ENCODE data around the gene E2F4.
A peak's percentile ranks its signal among the peaks of the same experiment; 100 is the strongest.

The E2F4 gene

GRCh38 chr16:67191995-67192681 is at the start of gene E2F4:
Gene E2F4, plus strand, starts transcription at chr16:67192155. Its CDS starts 73 bp downstream, at chr16:67192228.
- peak; percentile 93 for DNase-seq (ENCODE audit: low spot score)

GRCh38 chr16:67142342-67142741 is 49.6 kb upstream of the E2F4 start:
- DNase-seq (ENCODE audit: low spot score) = no peak

- no peak for DNase-seq (ENCODE audit: low spot score)
Measured at GRCh38 chr16:67144943-67145342, 47.0 kb upstream of the E2F4 start.

GRCh38 chr16:67145746-67146145 is 46.2 kb upstream of the E2F4 start:
- no peak for DNase-seq (ENCODE audit: low spot score)

- DNase-seq (ENCODE audit: low spot score) = no peak
Measured at GRCh38 chr16:67146523-67147357, 45.2 kb upstream of the E2F4 start.

- no peak for DNase-seq (ENCODE audit: low spot score)
Measured at GRCh38 chr16:67147437-67148140, 44.4 kb upstream of the E2F4 start.

- no peak for DNase-seq (ENCODE audit: low spot score)
Measured at GRCh38 chr16:67148221-67148620, 43.7 kb upstream of the E2F4 start.

GRCh38 chr16:67148656-67149275 is 43.2 kb upstream of the E2F4 start:
- no peak for DNase-seq (ENCODE audit: low spot score)

GRCh38 chr16:67149276-67150046 is 42.5 kb upstream of the E2F4 start:
- DNase-seq (ENCODE audit: low spot score) = no peak

- DNase-seq (ENCODE audit: low spot score) = no peak
Measured at GRCh38 chr16:67150047-67150832, 41.7 kb upstream of the E2F4 start.

- no peak for DNase-seq (ENCODE audit: low spot score)
Measured at GRCh38 chr16:67150833-67151396, 41.0 kb upstream of the E2F4 start, which contains the start of gene B3GNT9. Gene B3GNT9, minus strand, starts transcription at chr16:67150998. Its CDS starts 513 bp downstream, at chr16:67150485.

- no peak for DNase-seq (ENCODE audit: low spot score)
Measured at GRCh38 chr16:67151431-67152097, 40.4 kb upstream of the E2F4 start.

- no peak for DNase-seq (ENCODE audit: low spot score)
Measured at GRCh38 chr16:67154578-67155294, 37.2 kb upstream of the E2F4 start.

GRCh38 chr16:67155295-67156142 is 36.4 kb upstream of the E2F4 start:
- peak; percentile 78 for DNase-seq (ENCODE audit: low spot score)

- DNase-seq (ENCODE audit: low spot score) = no peak
Measured at GRCh38 chr16:67156143-67156844, 35.7 kb upstream of the E2F4 start.

GRCh38 chr16:67157106-67157748 is 34.7 kb upstream of the E2F4 start:
- DNase-seq (ENCODE audit: low spot score) = no peak

Data from hematopoietic multipotent progenitor cell treated with erythropoietin and hydrocortisone succinate and interleukin-3 and kit ligand, for 15 days (in vitro differentiated cells).